MV-4-11 (cell line): ENCODE data around the gene TRAF6.
"Not testable (repeated sequence)": the region's sequence is repeated elsewhere in the genome, so short reads cannot be mapped to it uniquely, and the experiment has no call there.

ENCODE experiments used
- DNase-seq: peaks from one replicate; lab custom pipeline; 2025; lab: John Stamatoyannopoulos, UW

TRAF6 gene

DNA sequence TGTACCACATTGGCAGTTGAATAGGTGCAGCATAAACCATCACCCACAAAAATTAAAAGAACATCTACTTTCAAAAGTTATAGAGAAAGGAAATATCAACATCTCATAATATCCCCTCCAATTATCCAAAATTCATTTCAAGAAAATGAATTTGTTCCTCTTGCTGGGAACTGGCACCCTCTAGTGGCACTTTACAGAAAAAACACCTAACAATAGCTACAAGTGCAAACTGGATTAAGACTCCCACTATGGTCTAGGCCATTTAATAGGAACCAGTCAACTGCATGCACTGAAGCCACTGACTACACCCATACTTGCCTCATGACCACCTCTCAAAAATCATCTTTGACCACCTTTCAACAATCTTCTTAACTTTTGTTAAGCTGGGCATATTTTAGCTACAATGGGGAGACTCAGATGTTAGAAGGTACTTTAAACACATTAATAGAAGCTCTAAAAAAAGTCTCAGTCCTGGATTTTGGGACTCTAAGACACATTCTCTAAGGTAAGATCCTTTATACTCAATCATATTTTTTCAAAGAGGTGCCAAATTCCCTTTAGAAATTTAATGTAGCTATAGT lies 17.3 kb downstream of the TRAF6 start:
- peak; percentile 48 for DNase-seq

DNA sequence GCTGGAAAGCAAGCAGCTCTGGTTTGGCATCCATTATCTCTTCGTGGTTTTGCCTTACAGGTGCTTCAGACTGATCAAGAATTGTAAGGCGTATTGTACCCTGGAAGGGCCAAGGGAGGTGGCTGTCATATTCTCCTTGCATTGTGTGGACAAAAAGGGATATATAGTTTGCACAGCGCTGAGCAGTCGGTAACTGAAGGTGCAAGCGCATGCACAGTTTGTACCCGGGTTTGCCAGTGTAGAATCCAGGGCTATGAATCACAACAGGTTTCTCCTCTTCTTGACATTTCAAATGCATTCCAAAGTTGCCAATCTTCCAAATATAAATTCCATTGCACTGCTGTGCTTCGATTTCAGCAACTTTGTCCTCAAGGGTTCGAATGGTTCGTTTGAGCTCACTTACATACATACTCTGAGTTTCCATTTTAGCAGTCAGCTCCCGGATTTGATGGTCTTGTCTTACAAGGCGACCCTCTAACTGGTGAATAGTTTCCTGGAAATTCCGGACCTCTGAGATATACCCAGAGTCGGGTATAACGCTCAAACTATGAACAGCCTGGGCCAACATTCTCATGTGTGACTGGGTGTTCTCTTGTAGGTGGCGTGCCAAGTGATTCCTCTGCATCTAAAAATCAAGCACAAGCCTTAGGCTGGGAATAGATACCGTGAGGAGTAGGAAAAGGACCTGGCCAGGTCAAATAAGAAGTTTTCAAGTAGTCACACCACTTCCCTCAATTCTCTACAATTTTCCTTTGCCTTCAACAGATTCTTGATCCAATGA lies 19.9 kb downstream of the TRAF6 start:
- DNase-seq = no peak

DNA sequence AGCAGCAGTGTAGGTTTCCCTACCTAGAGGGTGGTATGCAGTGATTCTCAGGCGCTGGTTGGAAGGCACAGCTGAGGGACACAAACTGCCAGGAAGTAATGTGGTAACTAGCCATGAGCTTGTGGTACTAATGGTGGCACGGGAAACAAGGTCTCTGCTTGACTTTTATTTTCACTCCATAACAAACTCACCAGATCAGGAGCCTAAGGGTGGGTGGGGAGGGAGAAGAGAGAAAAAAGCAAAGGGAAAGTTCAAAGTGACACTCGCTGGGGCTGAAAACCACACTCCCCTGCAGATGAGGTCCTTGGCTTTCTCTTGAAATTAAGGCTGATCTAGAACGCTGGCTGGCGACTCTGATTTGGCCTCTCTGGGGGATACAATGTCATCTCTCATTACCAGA lies 22.0 kb downstream of the TRAF6 start:
- DNase-seq = peak; percentile 49

DNA sequence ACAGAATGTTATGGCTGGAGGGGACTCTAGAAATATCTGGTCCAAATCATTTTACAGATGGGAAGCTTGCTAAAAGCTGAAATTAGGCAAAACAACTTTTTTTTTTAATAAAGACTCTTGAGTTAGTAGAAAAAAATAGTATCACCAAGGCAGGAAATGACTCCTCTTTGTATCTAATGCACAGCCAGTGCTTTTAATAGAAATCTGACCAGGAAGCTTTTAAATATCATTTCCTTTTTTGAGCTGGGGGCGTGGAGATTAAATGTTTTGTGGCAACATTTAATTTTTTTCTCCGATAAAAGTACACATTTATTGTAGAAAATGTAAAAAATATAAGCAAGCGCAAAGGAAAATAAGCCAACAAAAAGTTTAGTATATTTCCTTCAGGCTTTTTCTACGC lies 22.5 kb downstream of the TRAF6 start:
- peak; percentile 67 for DNase-seq

DNA sequence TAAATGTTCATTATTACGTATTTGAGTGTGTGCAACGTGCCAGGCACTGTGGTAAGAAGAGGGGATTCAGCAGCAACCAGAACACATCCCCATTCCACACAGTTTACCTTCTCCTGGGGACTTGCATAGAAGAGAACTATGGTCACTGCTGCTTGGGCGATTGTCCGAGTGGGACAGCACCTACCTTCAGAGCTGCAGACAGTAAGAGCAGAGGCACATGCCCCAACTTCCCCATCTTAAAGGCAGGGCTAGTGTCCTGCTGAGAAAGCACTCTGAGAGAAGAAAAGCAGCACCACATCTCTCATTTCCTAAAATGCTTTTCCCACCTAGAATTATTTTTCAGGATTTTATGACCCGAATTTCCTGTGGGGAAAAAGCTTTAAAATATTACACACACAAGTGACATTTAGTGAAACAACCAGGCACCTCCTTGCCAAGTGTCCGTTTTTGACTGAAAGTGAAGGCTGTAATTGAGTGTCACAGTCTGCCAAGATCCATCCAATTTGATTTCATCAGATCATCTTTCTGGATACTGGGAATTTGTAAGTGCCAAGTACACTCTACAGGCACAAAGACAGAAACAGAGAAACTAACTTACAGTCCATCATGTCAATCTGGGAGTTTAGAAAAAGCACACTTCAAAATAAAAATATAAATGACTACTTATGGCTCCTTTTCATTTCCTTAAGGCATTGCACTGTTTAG lies 24.6 kb downstream of the TRAF6 start:
- DNase-seq = no peak

DNA sequence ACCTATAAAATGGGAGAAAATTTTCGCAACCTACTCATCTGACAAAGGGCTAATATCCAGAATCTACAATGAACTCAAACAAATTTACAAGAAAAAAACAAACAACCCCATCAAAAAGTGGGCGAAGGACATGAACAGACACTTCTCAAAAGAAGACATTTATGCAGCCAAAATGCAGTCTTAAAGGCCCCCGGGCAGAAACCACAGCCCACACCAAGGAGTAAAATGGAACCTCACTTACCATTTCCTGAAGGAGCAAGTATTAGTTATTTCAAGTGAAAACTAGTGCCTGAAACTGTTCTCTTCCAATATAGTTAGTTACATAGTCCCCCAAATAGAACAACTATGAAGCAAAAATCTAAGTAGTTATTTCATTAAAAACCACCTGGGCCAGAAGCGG lies 27.0 kb downstream of the TRAF6 start:
- not testable (repeated sequence) for DNase-seq

DNA sequence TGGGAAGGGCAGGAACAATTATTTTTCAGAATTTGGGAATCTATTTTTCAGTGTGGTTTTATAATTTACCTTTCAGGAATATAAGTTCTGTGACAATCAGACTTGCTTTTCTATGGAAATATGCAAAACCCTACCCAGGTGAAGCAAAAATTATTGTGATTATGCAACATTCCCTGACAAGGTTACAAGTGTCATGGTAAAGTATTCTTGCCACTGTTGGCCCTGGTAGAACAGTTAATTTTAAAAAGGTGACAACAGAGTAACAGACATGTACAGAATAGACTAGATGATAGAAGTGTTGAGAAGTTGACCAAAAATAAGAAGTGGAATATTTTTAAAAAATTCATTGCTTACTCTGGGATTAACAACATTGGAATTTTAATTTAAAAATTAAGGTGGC lies 29.2 kb downstream of the TRAF6 start:
- no peak for DNase-seq

DNA sequence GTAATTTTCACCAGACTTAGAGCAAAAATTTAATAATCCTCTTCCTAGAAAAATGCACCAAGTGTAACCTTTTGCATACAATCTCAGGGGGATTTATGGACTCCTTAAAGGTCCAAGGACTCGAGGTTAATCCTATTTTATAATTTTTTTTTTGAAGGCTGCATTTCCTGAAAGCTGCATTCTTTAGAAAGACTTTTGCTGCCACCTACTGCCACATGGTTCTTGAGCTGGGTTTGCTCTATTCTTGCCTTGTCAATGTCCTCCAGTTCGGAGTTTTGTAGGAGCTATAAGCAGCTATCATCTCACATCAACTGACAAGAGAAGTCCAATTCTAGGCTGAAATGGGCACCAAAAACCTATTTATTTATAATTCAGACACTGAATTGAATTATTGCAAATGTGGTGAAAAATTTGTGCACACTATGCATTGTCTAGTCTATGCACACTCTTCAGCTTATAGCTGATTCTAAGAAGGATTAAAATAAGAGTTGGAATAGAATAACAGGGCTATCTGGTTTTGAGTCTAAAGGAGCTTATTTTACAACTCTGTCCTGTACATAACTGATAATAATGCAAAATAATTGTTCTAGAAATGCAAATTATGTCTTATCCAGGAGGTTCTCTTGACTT lies 31.3 kb downstream of the TRAF6 start:
- DNase-seq = peak; percentile 60

DNA sequence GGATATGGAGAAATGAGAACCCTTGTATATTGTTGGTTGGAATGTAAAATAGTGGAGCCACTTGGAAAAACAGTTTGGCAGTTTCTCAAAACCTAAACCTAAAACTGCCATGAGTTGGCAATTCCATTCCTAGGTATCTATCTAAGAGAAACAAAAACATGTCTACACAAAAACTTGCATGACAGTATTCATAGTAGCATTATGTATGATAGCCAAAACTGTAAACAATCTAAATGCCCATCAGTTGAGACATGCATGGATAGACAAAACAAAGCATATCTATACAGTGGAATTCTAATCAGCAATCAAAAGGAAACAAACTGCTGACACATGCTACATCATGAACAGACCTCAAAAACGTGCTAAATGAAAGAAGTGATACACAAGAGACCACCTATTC lies 34.9 kb downstream of the TRAF6 start:
- DNase-seq = no peak

DNA sequence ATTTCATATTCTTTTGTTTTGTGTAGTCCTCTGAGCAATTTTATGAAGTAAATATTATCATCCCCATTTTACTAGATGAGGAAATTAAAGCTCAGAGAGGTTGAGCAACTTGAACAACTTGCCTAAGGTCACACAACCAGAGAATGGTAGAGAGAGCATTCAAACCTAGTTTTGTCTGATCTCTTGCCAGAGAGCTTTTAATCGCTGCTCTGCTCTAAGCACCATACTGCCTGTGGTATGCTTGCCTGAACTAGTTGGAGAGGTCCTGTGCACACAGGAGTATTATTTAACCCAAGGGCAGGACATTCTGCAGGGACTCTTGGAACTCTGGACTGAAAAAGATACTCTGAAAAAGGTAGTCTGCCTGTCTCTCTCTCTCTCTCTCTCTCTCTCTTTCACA lies 38.5 kb downstream of the TRAF6 start:
- no peak for DNase-seq

DNA sequence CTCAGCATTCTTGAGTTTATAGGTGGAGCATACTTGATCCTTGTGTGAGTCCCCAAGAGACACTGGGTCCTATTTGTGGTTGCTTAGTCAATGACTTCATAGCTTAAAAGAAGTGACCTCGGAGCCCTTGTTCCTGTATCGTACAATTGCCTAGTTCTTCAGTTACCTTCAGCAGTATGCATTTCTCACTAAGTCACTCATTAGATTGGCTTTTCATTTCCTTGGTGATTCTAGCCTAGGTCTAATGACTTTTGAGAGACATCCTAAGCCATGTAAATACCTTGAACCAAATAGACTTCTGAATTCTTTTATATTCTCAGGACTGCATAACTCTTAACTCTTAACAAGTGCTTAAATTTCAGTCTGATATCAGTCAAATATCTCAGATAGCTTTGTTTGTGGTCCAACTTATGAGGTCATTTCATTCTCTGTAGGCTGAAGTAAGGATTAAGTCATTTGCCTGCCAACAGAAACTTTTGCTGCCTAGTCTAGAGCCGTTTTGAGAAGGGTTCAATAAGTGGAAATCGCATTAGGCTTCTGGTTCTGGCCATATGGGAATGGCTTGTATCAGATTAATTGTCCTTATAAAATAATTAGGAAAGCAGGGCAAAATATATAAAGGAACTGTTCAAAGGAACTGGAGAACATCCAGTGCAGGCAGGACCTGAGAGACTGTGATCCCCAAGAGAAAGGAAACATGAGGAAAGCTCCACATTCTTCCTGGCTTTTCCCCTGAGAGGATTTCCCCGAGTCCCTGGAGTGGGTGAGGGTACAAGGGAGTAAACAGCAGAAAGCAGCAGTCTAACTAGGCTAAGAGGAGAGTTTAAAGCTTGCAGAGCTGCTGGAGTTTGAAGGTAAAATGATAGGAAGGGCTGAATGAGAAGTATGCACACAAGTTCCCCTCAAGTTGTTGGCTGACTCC lies 39.9 kb downstream of the TRAF6 start:
- DNase-seq = peak; percentile 44

DNA sequence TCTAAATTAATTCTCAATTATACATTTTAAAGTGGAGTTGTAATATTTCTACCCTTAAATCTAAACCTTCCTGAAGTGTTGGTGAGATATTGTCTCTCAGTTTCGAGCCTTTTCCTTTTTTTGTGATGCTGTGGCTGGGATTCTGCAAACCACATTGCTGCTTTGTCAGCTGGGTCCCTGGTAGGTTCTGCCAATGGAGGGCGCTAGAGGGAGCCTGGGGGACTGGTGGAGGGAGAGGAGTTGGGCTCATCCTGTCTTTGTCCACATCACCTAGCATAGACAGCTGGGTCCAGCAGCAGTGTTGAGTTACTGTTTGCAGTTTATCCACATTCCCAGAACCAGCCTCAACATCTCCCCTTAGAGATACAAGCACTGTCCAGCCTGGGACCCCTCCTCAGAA lies 41.0 kb downstream of the TRAF6 start:
- DNase-seq = no peak

DNA sequence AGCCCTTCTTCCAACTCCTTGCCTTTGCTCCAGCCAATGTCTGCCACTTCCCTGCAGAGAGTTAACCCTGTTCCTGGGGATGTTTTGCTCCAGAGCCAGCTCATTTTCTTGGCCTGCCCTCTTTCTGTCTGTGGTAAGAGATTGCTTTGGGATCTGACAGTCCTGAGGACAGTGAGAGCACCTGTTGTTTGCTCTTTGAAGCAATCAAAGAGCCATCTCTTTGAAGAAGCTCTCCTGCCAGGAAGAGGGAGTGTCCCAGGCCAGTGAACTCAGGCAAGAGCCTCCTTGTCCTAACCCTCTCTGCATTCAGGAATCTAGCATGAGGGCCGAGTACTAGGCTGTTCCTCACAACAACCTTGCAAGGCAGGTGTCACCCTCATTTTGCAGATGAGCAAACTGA lies 42.2 kb downstream of the TRAF6 start:
- DNase-seq = no peak

DNA sequence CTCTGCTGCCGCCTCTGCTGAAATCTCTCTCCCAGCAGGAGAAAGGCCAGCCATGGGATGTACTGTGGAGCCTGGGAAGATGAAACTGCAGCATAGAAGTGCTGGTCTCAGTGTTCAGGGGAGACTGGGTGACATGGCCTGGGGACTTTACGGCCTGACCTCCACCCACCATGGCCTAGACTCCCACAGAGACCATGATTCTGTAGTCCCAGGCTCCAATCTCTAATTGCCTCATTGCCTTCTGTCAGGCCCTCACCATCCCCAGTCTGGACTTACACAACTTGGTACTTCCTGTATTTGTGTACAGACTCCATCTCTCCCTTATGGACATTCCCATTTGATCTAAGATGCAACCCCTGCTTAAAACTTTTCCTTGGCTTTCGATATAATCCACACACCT lies 43.1 kb downstream of the TRAF6 start:
- peak; percentile 26 for DNase-seq

DNA sequence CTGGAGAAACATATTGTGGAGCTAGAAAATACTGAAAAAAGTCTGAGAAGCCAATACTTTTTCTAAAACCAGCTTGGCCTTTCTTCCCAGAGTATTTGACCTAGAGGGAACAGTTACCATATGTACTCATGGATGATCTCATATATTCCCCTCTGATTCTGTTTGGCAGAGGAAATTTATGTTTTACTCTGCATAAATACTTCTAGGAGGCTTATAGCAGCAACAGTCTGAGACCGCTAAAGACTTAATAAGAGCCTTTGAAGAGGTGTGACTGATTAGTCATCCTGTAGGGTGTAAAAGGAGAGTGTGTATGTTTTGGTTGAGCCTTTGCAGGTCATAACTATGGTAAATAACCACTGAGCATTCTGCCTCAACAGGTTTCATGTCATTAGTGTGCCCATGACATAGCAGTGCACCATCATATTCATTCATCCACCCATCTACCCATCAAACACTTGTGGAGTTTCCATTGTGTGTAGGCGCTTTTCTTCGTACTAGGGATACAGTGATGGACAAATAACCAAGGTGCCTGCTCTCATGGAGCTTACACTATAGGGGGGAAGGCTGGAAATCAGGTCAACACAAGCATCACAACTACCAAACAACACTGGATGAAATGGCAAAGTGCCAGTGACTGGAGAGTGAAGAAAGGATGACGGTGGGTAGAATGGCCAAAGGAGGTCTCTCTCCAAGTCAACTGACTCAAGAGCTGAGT lies 44.5 kb downstream of the TRAF6 start:
- no peak for DNase-seq

DNA sequence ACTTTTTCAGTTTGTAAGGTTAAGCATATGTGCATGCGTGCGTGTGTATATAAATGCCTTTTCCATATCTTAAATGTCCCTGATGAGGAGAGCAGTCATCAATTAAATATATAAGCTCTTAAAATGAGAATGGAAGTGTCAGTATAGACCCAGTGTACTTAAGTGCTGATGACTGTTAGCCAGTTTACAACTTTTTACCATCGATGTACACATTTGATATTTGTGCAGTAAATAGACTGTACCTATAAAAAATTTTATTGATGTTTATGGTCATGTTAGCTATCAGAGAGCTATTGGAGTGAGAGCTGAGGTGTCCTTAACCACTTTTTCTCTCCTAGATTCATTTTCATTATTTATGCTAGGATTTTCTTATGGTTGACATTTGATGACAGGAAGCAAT lies 45.4 kb downstream of the TRAF6 start:
- DNase-seq = no peak

DNA sequence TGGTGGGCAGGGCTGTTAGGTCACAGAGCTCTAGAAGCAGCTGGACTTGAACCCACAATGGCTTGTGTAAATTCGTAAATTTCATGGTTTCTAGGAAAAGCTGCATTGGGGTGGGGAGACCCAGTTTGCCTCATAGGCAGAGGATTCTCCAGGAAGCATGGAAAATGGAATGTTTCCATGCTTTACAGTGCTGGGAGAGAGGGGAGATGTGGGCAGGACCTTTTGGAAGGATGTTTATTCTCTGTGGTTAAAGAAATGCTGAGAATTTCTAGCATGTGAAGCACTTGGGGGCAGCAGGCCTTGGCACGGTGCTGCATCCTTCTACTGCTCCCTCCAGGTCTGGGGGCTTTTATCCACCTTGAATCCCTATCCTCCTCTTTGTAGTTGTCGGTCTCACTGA lies 46.3 kb downstream of the TRAF6 start:
- DNase-seq = no peak

DNA sequence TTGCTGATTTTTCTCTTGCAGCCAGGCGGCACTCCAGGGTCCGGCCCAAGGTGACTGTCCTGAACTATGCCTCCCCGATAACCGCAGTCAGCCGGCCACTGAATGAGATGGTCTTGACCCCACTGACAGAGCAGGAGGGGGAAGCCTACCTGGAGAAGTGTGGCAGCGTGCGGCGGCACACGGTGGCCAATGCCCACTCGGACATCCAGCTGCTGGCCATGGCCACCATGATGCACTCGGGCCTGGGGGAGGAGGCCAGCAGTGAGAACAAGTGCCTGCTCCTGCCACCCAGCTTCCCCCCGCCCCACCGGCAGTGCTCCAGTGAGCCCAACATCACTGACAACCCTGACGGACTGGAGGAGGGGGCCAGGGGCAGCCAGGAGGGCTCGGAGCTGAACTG lies 47.8 kb downstream of the TRAF6 start:
- no peak for DNase-seq

DNA sequence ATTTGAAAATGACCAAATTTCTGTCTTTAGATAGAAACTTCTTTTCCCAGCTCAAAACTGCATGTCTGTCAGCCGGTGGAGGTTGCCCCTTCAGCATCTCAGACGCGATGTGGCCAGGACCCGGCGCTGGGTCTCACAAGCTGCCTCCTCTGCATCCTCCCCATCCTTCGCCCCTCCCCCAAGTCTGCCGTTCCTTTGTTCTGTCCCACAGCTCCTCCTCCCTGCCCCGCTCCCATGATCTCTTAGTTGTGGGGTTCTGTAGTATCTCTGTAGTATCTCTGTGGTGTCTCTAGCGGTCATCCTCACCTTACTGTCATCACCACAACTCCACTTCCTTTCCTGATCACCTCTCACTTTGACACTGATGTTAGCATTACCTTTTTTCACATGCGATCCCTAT lies 49.9 kb downstream of the TRAF6 start:
- no peak for DNase-seq

DNA sequence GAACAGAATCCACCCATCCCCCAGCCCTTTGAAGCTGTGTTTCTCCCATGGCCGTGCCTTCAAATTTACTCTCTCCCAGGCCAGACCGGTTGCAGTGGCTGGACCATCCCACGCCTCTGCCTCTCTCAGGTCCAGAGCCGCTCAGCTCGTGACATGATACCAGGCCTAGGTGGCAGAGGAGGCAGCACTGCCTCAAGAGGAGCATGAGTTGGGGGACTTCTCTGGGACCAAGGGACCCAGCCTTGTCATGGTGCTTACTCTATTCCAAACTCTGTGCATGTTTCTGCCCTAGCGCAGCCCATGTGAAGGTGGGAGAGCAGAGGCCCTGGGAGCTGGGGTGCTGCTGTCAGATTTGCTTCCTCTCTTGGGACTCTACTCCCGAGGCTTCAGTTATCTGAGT lies 51.0 kb downstream of the TRAF6 start:
- no peak for DNase-seq
